Retinal pigment epithelial cell (primary cell): Measurements from ENCODE around the gene EMC1.

Experiments
- DNase-seq: peaks from one replicate; pipeline ENCODE4 v3.0.0-alpha.2; 2010; ENCODE audit warnings: low read depth
- H3K4me3 ChIP-seq: 2 replicates; pipeline ENCODE4 v1.5.1; 2011; ENCODE audit warnings: mild to moderate bottlenecking, low read length, control low read depth, moderate library complexity
- CTCF ChIP-seq: conservative IDR thresholded peaks from 2 replicates; pipeline ENCODE4 v1.5.1; 2011; ENCODE audit warnings: low read depth, low read length, control low read depth, inconsistent platforms

EMC1 gene

GRCh38 chr1:19209990-19210771 is 41.1 kb downstream of the EMC1 start, which contains the start of gene UBR4:
UBR4 (minus strand) TSS chr1:19210266; CDS start chr1:19210248, 18 bp downstream.
- peak; percentile 81 for DNase-seq
- TF ChIP-seq CTCF: no peak
- H3K4me3 ChIP-seq: peak within 1 kb of the TSS; percentile 93

- TF ChIP-seq CTCF: no peak
- peak overlapping the region; percentile 93 for H3K4me3 ChIP-seq
- peak; percentile 9 for DNase-seq
These were observed 41.8 kb downstream of the EMC1 start for GRCh38 chr1:19209439-19209989.

GRCh38 chr1:19208710-19209438 is 42.5 kb downstream of the EMC1 start:
- no peak for TF ChIP-seq CTCF
- H3K4me3 ChIP-seq: peak overlapping the region; percentile 93
- DNase-seq: peak; percentile 11

- TF ChIP-seq CTCF: no peak
- H3K4me3 ChIP-seq: no peak overlapping the region
- DNase-seq: no peak
These were observed 44.4 kb downstream of the EMC1 start for GRCh38 chr1:19206947-19207346.

GRCh38 chr1:19205845-19206244 is 45.5 kb downstream of the EMC1 start:
- no peak overlapping the region for H3K4me3 ChIP-seq
- DNase-seq: no peak
- no peak for TF ChIP-seq CTCF

- DNase-seq: no peak
- H3K4me3 ChIP-seq: no peak overlapping the region
- no peak for TF ChIP-seq CTCF
These were observed 45.9 kb downstream of the EMC1 start for GRCh38 chr1:19205403-19205802.
